ENCODE measurements around the gene ZNF592. TPM values are rescaled to one million over a fixed set of nuclear protein-coding genes. Genes with fewer than 3 reads are reported as not detected.

ZNF592 gene
- total RNA-seq, 3 donors from 2014 or later = 29.4 to 35.3 (median 33.4) TPM

DNA sequence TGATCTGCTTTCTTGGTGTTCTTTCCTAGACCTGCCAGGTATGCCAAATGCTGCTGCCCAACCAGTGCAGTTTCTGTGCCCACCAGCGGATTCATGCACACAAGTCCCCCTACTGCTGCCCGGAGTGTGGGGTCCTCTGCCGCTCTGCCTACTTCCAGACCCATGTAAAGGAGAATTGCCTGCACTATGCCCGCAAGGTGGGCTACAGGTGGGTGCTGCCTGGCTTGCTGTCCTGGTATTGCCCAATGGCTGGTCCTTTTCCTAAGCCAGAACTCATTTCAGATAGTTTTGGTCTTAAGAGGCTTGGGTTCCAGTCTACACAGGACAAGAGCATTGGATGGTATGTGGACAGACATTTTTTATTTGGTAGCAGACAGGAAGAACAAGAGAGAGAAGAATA lies 42.3 kb downstream of the ZNF592 start:
- no peak for TF ChIP-seq CTCF (IDR thresholded peaks at IDR 0.05)
- no peak for DNase-seq
- intact Hi-C loops (cut with DNase I, micrococcal nuclease) = no loop called here
- Histone ChIP-seq H3K4me3 (no peak overlapping the region), H3K36me3 (ENCODE audit: low read depth) (no peaks in the 10 kb centered on the region), H3K9me3 (no peaks in the 10 kb centered on the region), H3K4me1 (ENCODE audit: low read depth) (no peaks in the 10 kb centered on the region)
- ATAC-seq = no peak

- Histone ChIP-seq H3K9me3 (no peaks in the 10 kb centered on the region), H3K4me1 (ENCODE audit: low read depth) (no peaks in the 10 kb centered on the region), H3K4me3 (no peak overlapping the region), H3K36me3 (ENCODE audit: low read depth) (no peaks in the 10 kb centered on the region)
- intact Hi-C loops (cut with DNase I, micrococcal nuclease) = no loop called here
- TF ChIP-seq CTCF (IDR thresholded peaks at IDR 0.05) = no peak
- no peak for DNase-seq
- ATAC-seq = no peak
Measured at GRCh38 chr15:84791763-84792162, 43.4 kb downstream of the ZNF592 start.

- no peaks in the 10 kb centered on the region for H3K9me3 ChIP-seq
- no peak for TF ChIP-seq CTCF (IDR thresholded peaks at IDR 0.05)
- intact Hi-C loops (cut with DNase I, micrococcal nuclease) = no loop called here
- no peaks in the 10 kb centered on the region for H3K4me1 ChIP-seq (ENCODE audit: low read depth)
- DNase-seq (no peak), ATAC-seq (no peak)
- H3K4me3 ChIP-seq = no peak overlapping the region
- no peaks in the 10 kb centered on the region for H3K36me3 ChIP-seq (ENCODE audit: low read depth)
Measured at GRCh38 chr15:84793431-84794161, 45.2 kb downstream of the ZNF592 start.

- intact Hi-C loops (cut with DNase I, micrococcal nuclease) = no loop called here
- Histone ChIP-seq H3K4me3 (no peak overlapping the region), H3K4me1 (ENCODE audit: low read depth) (no peaks in the 10 kb centered on the region), H3K9me3 (no peaks in the 10 kb centered on the region), H3K36me3 (ENCODE audit: low read depth) (peaks cover 4% of the 10 kb centered on the region)
- TF ChIP-seq CTCF (IDR thresholded peaks at IDR 0.05) = no peak
- DNase-seq (no peak), ATAC-seq (no peak)
Measured at GRCh38 chr15:84794162-84794547, 45.8 kb downstream of the ZNF592 start.

DNA sequence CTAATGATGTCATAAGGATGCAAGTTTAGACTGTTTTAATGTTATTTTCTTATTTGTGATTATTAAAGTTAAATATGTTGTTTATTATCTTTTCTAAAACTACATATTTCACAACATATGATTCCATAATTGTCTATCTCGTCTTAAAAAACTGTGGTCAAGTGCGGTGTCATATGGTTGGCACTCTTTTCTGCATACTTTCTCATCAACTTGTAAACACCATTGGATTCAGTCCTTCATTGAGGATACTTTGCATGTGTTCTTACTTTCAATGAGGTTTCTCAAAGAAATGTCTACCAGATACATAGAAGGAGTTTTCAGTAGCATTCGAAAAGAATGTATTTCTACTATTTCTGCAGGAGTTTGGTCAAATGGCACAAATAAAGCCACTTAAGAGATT lies 46.8 kb downstream of the ZNF592 start:
- DNase-seq (no peak), ATAC-seq (no peak)
- Histone ChIP-seq H3K36me3 (ENCODE audit: low read depth) (peaks cover 15% of the 10 kb centered on the region), H3K4me3 (no peak overlapping the region), H3K4me1 (ENCODE audit: low read depth) (no peaks in the 10 kb centered on the region), H3K9me3 (no peaks in the 10 kb centered on the region)
- intact Hi-C loops (cut with DNase I, micrococcal nuclease) = no loop called here
- no peak for TF ChIP-seq CTCF (IDR thresholded peaks at IDR 0.05)

DNA sequence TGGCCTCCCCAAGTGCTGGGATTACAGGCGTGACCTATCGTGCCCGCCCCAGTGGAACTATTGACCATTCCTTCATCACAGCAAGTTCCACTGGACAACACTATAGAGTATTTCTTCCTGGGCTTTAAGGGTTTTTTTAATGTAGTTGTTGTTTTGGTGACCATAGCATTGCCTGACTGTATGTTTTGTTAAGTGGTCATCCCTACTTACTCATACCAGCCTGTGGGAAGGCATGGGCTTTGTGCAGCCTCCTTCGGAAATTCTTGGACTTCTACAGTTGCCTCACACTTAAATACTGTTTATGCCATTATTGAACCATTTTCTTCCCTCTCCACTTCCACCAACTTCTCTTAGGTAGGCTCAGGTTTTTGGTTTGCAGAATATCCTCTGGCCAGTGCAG lies 48.8 kb downstream of the ZNF592 start:
- H3K36me3 ChIP-seq (ENCODE audit: low read depth) = peaks cover 16% of the 10 kb centered on the region
- H3K4me1 ChIP-seq (ENCODE audit: low read depth) = no peaks in the 10 kb centered on the region
- DNase-seq = no peak
- no peak for ATAC-seq
- H3K9me3 ChIP-seq = no peaks in the 10 kb centered on the region
- TF ChIP-seq CTCF (IDR thresholded peaks at IDR 0.05) = no peak
- intact Hi-C loops (cut with DNase I, micrococcal nuclease) = no loop called here
- H3K4me3 ChIP-seq = no peak overlapping the region

Data from mucosa of descending colon (tissue), 3 donors.